GM19468 (cell line): ENCODE measurements around the gene NDUFS3.

ENCODE experiments used
- ATAC-seq: cut with Tn5 transposase; IDR thresholded peaks from one replicate; pipeline ENCODE4 v1.9.1; 2021; ENCODE audit warnings: mild to moderate bottlenecking, moderate library complexity, moderate number of reproducible peaks; ENCODE audit not compliant: unreplicated experiment; ENCODE audit errors: extremely low read depth

NDUFS3 gene

GRCh38 chr11:47620836-47621378 is 42.0 kb downstream of the NDUFS3 start:
- no peak for ATAC-seq

- ATAC-seq = no peak
Measured at GRCh38 chr11:47626234-47626633, 47.4 kb downstream of the NDUFS3 start.

- ATAC-seq = no peak
Measured at GRCh38 chr11:47628026-47628425, 49.2 kb downstream of the NDUFS3 start.

GRCh38 chr11:47631473-47631872 is 52.6 kb downstream of the NDUFS3 start:
- no peak for ATAC-seq
